ENCODE results near the gene PIK3CB. TPM values are rescaled to one million over a fixed set of nuclear protein-coding genes. Genes with fewer than 3 reads are reported as not detected.
"Not testable (repeated sequence)": the region's sequence is repeated elsewhere in the genome, so short reads cannot be mapped to it uniquely, and the experiment has no call there.

Gene PIK3CB
- polyA plus RNA-seq, 4 donors, result 16.2 to 57.1 (median 19.2) TPM

DNA sequence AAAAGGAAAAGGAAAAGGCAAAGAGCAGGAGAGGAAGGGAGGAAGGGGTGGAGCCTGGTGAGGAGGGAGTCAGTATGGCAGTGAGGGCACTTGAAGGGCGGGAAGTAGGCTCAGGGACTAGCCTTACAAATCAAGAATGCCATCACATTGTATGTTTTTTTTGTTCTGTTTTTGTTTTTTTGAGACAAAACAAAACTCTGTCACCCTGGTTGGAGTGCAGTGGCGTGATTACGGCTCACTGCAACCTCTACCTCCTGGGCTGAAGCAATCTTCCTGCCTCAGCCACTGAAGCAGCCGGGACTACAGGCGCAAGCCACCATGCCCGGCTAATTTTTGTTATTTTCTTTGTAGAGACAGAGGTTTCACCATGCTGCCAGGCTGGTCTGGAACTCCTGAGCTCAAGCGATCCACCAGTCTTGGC, 10.5 kb upstream of the PIK3CB start:
- 85 to 96% (median 89%) methylated on average over 7 of the region's 7 CpGs for WGBS, 3 donors
- no peaks in the 10 kb centered on the region for H3K9me3 ChIP-seq (ENCODE audit: control insufficient read depth in 2 of 2, insufficient read depth in 1 of 2, low read depth in 1 of 2, low read length in 1 of 2)
- peaks cover 0 to 7% (median 0%) of the 10 kb centered on the region in 3 donors for H3K4me1 ChIP-seq (ENCODE audit: control insufficient read depth in 3 of 3, insufficient read depth in 2 of 3, low read depth in 1 of 3, low read length in 2 of 3)
- H3K36me3 ChIP-seq (ENCODE audit: control insufficient read depth in 3 of 3, insufficient read depth in 2 of 3, low read depth in 1 of 3, low read length in 3 of 3), result no peaks in the 10 kb centered on the region
- no peaks in the 10 kb centered on the region for H3K27me3 ChIP-seq (ENCODE audit: control insufficient read depth in 3 of 3, insufficient read depth in 3 of 3, low read length in 3 of 3)
- no peak for FAIRE-seq
- H3K4me3 ChIP-seq (ENCODE audit: low read depth in 1 of 3, low read length in 3 of 3), result no peak overlapping the region
- H3K27ac ChIP-seq (ENCODE audit: low read depth in 1 of 3, low read length in 2 of 3), result no peak overlapping the region
- no peak for DNase-seq

- 83 to 91% (median 84%) methylated on average over 5 of the region's 5 CpGs for WGBS, 3 donors
- Histone ChIP-seq H3K36me3 (ENCODE audit: control insufficient read depth in 3 of 3, insufficient read depth in 2 of 3, low read depth in 1 of 3, low read length in 3 of 3) (no peaks in the 10 kb centered on the region), H3K27me3 (ENCODE audit: control insufficient read depth in 3 of 3, insufficient read depth in 3 of 3, low read length in 3 of 3) (no peaks in the 10 kb centered on the region), H3K9me3 (ENCODE audit: control insufficient read depth in 2 of 2, insufficient read depth in 1 of 2, low read depth in 1 of 2, low read length in 1 of 2) (no peaks in the 10 kb centered on the region), H3K4me1 (ENCODE audit: control insufficient read depth in 3 of 3, insufficient read depth in 2 of 3, low read depth in 1 of 3, low read length in 2 of 3) (no peaks in the 10 kb centered on the region), H3K4me3 (ENCODE audit: low read depth in 1 of 3, low read length in 3 of 3) (no peak overlapping the region), H3K27ac (ENCODE audit: low read depth in 1 of 3, low read length in 2 of 3) (no peak overlapping the region)
- DNase-seq (no peak), FAIRE-seq (no peak)
Observed at GRCh38 chr3:138842483-138843188, 7.9 kb upstream of the PIK3CB start.

DNA sequence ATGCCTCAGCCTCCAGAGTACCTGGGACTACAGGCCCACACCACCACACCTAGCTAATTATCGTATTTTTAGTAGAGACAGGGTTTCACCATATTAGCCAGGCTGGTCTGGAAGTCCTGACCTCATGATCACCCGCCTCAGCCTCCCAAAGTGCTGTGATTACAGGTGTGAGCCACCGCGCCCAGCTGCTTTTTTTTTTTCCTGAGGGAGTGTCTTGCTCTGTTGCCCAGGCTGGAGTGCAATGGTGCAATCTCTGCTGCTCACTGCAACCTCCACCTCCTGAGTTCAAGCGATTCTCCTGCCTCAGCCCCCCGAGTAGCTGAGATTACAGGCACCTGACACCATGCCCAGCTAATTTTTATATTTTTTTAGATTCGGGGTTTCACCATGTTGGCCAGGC, 3.7 kb upstream of the PIK3CB start:
- WGBS, 3 donors, result 94 to 97% (median 96%) methylated on average over 7 of the region's 7 CpGs
- H3K27me3 ChIP-seq (ENCODE audit: control insufficient read depth in 3 of 3, insufficient read depth in 3 of 3, low read length in 3 of 3); DNase-seq; H3K9me3 ChIP-seq (ENCODE audit: control insufficient read depth in 2 of 2, insufficient read depth in 1 of 2, low read depth in 1 of 2, low read length in 1 of 2); H3K4me3 ChIP-seq (ENCODE audit: low read depth in 1 of 3, low read length in 3 of 3); H3K36me3 ChIP-seq (ENCODE audit: control insufficient read depth in 3 of 3, insufficient read depth in 2 of 3, low read depth in 1 of 3, low read length in 3 of 3); H3K4me1 ChIP-seq (ENCODE audit: control insufficient read depth in 3 of 3, insufficient read depth in 2 of 3, low read depth in 1 of 3, low read length in 2 of 3); H3K27ac ChIP-seq (ENCODE audit: low read depth in 1 of 3, low read length in 2 of 3); FAIRE-seq: not testable (repeated sequence)

- not testable (repeated sequence) for H3K27me3 ChIP-seq (ENCODE audit: control insufficient read depth in 3 of 3, insufficient read depth in 3 of 3, low read length in 3 of 3); FAIRE-seq; H3K4me3 ChIP-seq (ENCODE audit: low read depth in 1 of 3, low read length in 3 of 3); H3K36me3 ChIP-seq (ENCODE audit: control insufficient read depth in 3 of 3, insufficient read depth in 2 of 3, low read depth in 1 of 3, low read length in 3 of 3); H3K4me1 ChIP-seq (ENCODE audit: control insufficient read depth in 3 of 3, insufficient read depth in 2 of 3, low read depth in 1 of 3, low read length in 2 of 3); H3K9me3 ChIP-seq (ENCODE audit: control insufficient read depth in 2 of 2, insufficient read depth in 1 of 2, low read depth in 1 of 2, low read length in 1 of 2); DNase-seq
- peak overlapping the region in 1 of 3 donors; percentile 98 for H3K27ac ChIP-seq (ENCODE audit: low read depth in 1 of 3, low read length in 2 of 3)
- WGBS, 3 donors, result 92 to 96% (median 95%) methylated on average over 19 of the region's 19 CpGs
Observed at GRCh38 chr3:138835846-138836245, 1.1 kb upstream of the PIK3CB start.

DNA sequence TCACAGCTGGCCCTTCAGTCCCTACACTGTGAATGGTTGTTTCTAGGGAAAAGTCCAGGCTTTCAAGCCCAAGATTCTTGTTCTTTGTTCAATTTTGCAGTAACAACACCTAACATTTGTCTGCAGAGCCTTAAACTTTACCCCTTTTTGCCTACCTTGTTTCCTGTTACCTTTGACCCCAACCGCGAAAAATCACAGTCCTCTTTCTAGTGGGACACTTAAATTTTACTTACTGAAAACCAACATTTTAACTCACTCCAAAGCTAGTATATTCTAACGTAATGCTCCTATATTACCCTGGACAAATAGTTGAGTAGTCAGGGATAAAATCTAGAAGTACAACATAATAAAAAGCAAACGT, 649 bp upstream of the PIK3CB start:
- Histone ChIP-seq H3K36me3 (ENCODE audit: control insufficient read depth in 3 of 3, insufficient read depth in 2 of 3, low read depth in 1 of 3, low read length in 3 of 3) (peaks cover 0 to 7% (median 0%) of the 10 kb centered on the region in 3 donors), H3K27me3 (ENCODE audit: control insufficient read depth in 3 of 3, insufficient read depth in 3 of 3, low read length in 3 of 3) (no peaks in the 10 kb centered on the region), H3K4me1 (ENCODE audit: control insufficient read depth in 3 of 3, insufficient read depth in 2 of 3, low read depth in 1 of 3, low read length in 2 of 3) (peaks cover 0 to 3% (median 0%) of the 10 kb centered on the region in 3 donors), H3K9me3 (ENCODE audit: control insufficient read depth in 2 of 2, insufficient read depth in 1 of 2, low read depth in 1 of 2, low read length in 1 of 2) (peaks cover 0 to 2% of the 10 kb centered on the region in 2 donors), H3K4me3 (ENCODE audit: low read depth in 1 of 3, low read length in 3 of 3) (peak overlapping the region in 2 of 3 donors; percentile 89 to 94), H3K27ac (ENCODE audit: low read depth in 1 of 3, low read length in 2 of 3) (peak overlapping the region; percentile 96 to 99 (median 98))
- WGBS, 3 donors, result 22 to 46% (median 39%) methylated on average over 4 of the region's 4 CpGs
- no peak for DNase-seq
- FAIRE-seq, result no peak

- H3K4me3 ChIP-seq (ENCODE audit: low read depth in 1 of 3, low read length in 3 of 3), result peak overlapping the region; percentile 89 to 98 (median 94)
- DNase-seq, result peak; percentile 43 to 84
- H3K27me3 ChIP-seq (ENCODE audit: control insufficient read depth in 3 of 3, insufficient read depth in 3 of 3, low read length in 3 of 3), result no peaks in the 10 kb centered on the region
- 0 to 1% (median 1%) methylated on average over 38 to 43 of the region's 43 CpGs for WGBS, 3 donors
- H3K4me1 ChIP-seq (ENCODE audit: control insufficient read depth in 3 of 3, insufficient read depth in 2 of 3, low read depth in 1 of 3, low read length in 2 of 3), result peaks cover 0 to 3% (median 0%) of the 10 kb centered on the region in 3 donors
- peaks cover 0 to 14% (median 0%) of the 10 kb centered on the region in 3 donors for H3K36me3 ChIP-seq (ENCODE audit: control insufficient read depth in 3 of 3, insufficient read depth in 2 of 3, low read depth in 1 of 3, low read length in 3 of 3)
- H3K9me3 ChIP-seq (ENCODE audit: control insufficient read depth in 2 of 2, insufficient read depth in 1 of 2, low read depth in 1 of 2, low read length in 1 of 2), result peaks cover 0 to 5% of the 10 kb centered on the region in 2 donors
- H3K27ac ChIP-seq (ENCODE audit: low read depth in 1 of 3, low read length in 2 of 3), result peak overlapping the region; percentile 92 to 99 (median 95)
- FAIRE-seq, result no peak
Observed at GRCh38 chr3:138833899-138834595, 681 bp downstream of the PIK3CB start.

GRCh38 chr3:138832473-138833057, 2.2 kb downstream of the PIK3CB start:
- not testable (repeated sequence) for DNase-seq; H3K27me3 ChIP-seq (ENCODE audit: control insufficient read depth in 3 of 3, insufficient read depth in 3 of 3, low read length in 3 of 3); H3K4me3 ChIP-seq (ENCODE audit: low read depth in 1 of 3, low read length in 3 of 3); H3K4me1 ChIP-seq (ENCODE audit: control insufficient read depth in 3 of 3, insufficient read depth in 2 of 3, low read depth in 1 of 3, low read length in 2 of 3); FAIRE-seq; H3K9me3 ChIP-seq (ENCODE audit: control insufficient read depth in 2 of 2, insufficient read depth in 1 of 2, low read depth in 1 of 2, low read length in 1 of 2)
- WGBS, 3 donors, result 95 to 98% (median 95%) methylated on average over 27 of the region's 27 CpGs
- Histone ChIP-seq H3K36me3 (ENCODE audit: control insufficient read depth in 3 of 3, insufficient read depth in 2 of 3, low read depth in 1 of 3, low read length in 3 of 3) (peaks cover 0 to 15% (median 0%) of the 10 kb centered on the region in 3 donors), H3K27ac (ENCODE audit: low read depth in 1 of 3, low read length in 2 of 3) (peak overlapping the region in 1 of 3 donors; percentile 95)

- Histone ChIP-seq H3K9me3 (ENCODE audit: control insufficient read depth in 2 of 2, insufficient read depth in 1 of 2, low read depth in 1 of 2, low read length in 1 of 2) (peaks cover 0 to 5% of the 10 kb centered on the region in 2 donors), H3K27me3 (ENCODE audit: control insufficient read depth in 3 of 3, insufficient read depth in 3 of 3, low read length in 3 of 3) (no peaks in the 10 kb centered on the region), H3K36me3 (ENCODE audit: control insufficient read depth in 3 of 3, insufficient read depth in 2 of 3, low read depth in 1 of 3, low read length in 3 of 3) (peaks cover 0 to 24% (median 0%) of the 10 kb centered on the region in 3 donors), H3K27ac (ENCODE audit: low read depth in 1 of 3, low read length in 2 of 3) (no peak overlapping the region), H3K4me1 (ENCODE audit: control insufficient read depth in 3 of 3, insufficient read depth in 2 of 3, low read depth in 1 of 3, low read length in 2 of 3) (no peaks in the 10 kb centered on the region), H3K4me3 (ENCODE audit: low read depth in 1 of 3, low read length in 3 of 3) (no peak overlapping the region)
- FAIRE-seq (no peak), DNase-seq (no peak)
- WGBS, 3 donors, result 94 to 95% (median 95%) methylated on average over 15 of the region's 15 CpGs
Observed at GRCh38 chr3:138829886-138830510, 4.7 kb downstream of the PIK3CB start.
